Measurements from ENCODE around the gene CRHBP. TPM values are rescaled to one million over a fixed set of nuclear protein-coding genes. Genes with fewer than 3 reads are reported as not detected.

Gene CRHBP
- total and polyA plus RNA-seq, 2 experiments from 2014 or later, result not detected

- TF ChIP-seq, protein P1, sequence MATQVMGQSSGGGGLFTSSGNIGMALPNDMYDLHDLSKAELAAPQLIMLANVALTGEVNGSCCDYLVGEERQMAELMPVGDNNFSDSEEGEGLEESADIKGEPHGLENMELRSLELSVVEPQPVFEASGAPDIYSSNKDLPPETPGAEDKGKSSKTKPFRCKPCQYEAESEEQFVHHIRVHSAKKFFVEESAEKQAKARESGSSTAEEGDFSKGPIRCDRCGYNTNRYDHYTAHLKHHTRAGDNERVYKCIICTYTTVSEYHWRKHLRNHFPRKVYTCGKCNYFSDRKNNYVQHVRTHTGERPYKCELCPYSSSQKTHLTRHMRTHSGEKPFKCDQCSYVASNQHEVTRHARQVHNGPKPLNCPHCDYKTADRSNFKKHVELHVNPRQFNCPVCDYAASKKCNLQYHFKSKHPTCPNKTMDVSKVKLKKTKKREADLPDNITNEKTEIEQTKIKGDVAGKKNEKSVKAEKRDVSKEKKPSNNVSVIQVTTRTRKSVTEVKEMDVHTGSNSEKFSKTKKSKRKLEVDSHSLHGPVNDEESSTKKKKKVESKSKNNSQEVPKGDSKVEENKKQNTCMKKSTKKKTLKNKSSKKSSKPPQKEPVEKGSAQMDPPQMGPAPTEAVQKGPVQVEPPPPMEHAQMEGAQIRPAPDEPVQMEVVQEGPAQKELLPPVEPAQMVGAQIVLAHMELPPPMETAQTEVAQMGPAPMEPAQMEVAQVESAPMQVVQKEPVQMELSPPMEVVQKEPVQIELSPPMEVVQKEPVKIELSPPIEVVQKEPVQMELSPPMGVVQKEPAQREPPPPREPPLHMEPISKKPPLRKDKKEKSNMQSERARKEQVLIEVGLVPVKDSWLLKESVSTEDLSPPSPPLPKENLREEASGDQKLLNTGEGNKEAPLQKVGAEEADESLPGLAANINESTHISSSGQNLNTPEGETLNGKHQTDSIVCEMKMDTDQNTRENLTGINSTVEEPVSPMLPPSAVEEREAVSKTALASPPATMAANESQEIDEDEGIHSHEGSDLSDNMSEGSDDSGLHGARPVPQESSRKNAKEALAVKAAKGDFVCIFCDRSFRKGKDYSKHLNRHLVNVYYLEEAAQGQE (IDR thresholded peaks at IDR 0.05; ENCODE audit: unreplicated experiment), result no peak
- TF ChIP-seq JUNB (IDR thresholded peaks at IDR 0.05; ENCODE audit: unreplicated experiment) (no peak), ZNF462 (CRISPR knock-in tag; IDR thresholded peaks at IDR 0.05) (no peak)
Measured at GRCh38 chr5:76938177-76938576, 14.7 kb upstream of the CRHBP start (continued).

DNA sequence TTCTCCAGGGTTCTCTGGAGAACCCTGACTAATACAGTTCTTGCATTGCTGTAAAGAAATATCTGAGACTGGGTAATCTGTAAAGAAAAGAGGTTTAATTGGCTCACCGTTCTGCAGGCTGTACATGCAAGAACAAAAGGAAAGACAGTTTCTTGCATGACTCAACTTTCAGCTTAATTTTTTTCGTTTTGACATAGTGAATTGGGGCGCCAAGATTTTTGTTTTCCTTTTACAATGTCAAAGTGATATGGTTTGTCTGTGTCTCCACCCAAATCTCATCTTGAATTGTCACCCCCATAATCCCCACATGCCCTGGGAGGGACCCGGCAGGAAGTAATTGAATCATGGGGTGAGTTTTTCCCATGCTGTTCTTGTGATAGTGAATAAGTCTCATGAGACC is 11.8 kb upstream of the CRHBP start:
- Mint-ChIP-seq H3K27ac (no peak overlapping the region), H3K36me3 (ENCODE audit: low read depth) (no peaks in the 10 kb centered on the region), H3K4me3 (no peak overlapping the region), H3K27me3 (ENCODE audit: insufficient read depth, low read depth, poor library complexity) (no peaks in the 10 kb centered on the region), H3K4me1 (no peaks in the 10 kb centered on the region; the same call in 2 of the 3 replicates), H3K9me3 (no peaks in the 10 kb centered on the region)
- no peak for ATAC-seq
- Histone ChIP-seq H3K9me2 (ENCODE audit: insufficient read depth) (no peaks in the 10 kb centered on the region), H3K4me3 (no peak overlapping the region), H3K27ac (ENCODE audit: low read depth) (no peak overlapping the region), H2AFZ (no peak overlapping the region), H3F3A (replicated peaks; ENCODE audit: low read depth) (no peaks in the 10 kb centered on the region), H3K27me3 (ENCODE audit: insufficient read depth) (no peaks in the 10 kb centered on the region), H3K4me1 (ENCODE audit: insufficient read depth) (no peaks in the 10 kb centered on the region), H3K79me2 (replicated peaks; ENCODE audit: insufficient read depth) (no peaks in the 10 kb centered on the region), H4K20me1 (replicated peaks; ENCODE audit: insufficient read depth) (no peaks in the 10 kb centered on the region), H3K4me2 (no peak overlapping the region), H3K36me3 (ENCODE audit: insufficient read depth) (no peaks in the 10 kb centered on the region)
- no peak for DNase-seq (ENCODE audit: low spot score)
- TF ChIP-seq ZNF331 (CRISPR knock-in tag; IDR thresholded peaks at IDR 0.05; ENCODE audit: low read depth), result no peak
- TF ChIP-seq JUNB (IDR thresholded peaks at IDR 0.05; ENCODE audit: unreplicated experiment), result no peak
- TF ChIP-seq, protein P2, sequence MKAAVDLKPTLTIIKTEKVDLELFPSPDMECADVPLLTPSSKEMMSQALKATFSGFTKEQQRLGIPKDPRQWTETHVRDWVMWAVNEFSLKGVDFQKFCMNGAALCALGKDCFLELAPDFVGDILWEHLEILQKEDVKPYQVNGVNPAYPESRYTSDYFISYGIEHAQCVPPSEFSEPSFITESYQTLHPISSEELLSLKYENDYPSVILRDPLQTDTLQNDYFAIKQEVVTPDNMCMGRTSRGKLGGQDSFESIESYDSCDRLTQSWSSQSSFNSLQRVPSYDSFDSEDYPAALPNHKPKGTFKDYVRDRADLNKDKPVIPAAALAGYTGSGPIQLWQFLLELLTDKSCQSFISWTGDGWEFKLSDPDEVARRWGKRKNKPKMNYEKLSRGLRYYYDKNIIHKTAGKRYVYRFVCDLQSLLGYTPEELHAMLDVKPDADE (IDR thresholded peaks at IDR 0.05), result no peak
- no peak for TF ChIP-seq ZNF114 (CRISPR knock-in tag; IDR thresholded peaks at IDR 0.05)
- no peak for TF ChIP-seq EZH2phosphoT487 (IDR thresholded peaks at IDR 0.05; ENCODE audit: unreplicated experiment)
- TF ChIP-seq POLR2AphosphoS5 (IDR thresholded peaks at IDR 0.05; ENCODE audit: low read depth), result no peak
- TF ChIP-seq NANOG (IDR thresholded peaks at IDR 0.05; ENCODE audit: borderline replicate concordance), result no peak
- TF ChIP-seq, protein P3, sequence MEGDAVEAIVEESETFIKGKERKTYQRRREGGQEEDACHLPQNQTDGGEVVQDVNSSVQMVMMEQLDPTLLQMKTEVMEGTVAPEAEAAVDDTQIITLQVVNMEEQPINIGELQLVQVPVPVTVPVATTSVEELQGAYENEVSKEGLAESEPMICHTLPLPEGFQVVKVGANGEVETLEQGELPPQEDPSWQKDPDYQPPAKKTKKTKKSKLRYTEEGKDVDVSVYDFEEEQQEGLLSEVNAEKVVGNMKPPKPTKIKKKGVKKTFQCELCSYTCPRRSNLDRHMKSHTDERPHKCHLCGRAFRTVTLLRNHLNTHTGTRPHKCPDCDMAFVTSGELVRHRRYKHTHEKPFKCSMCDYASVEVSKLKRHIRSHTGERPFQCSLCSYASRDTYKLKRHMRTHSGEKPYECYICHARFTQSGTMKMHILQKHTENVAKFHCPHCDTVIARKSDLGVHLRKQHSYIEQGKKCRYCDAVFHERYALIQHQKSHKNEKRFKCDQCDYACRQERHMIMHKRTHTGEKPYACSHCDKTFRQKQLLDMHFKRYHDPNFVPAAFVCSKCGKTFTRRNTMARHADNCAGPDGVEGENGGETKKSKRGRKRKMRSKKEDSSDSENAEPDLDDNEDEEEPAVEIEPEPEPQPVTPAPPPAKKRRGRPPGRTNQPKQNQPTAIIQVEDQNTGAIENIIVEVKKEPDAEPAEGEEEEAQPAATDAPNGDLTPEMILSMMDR (conservative IDR thresholded peaks at IDR 0.05; ENCODE audit: low read depth in 2 of 2), result no peak
- TF ChIP-seq STAT1 (IDR thresholded peaks at IDR 0.05; ENCODE audit: unreplicated experiment), result no peak
